ENCODE data around the gene TMEM176A. TPM values are rescaled to one million over a fixed set of nuclear protein-coding genes. Genes with fewer than 3 reads are reported as not detected.

The TMEM176A gene
- polyA plus RNA-seq, 1 donor: 14.3 TPM

DNA sequence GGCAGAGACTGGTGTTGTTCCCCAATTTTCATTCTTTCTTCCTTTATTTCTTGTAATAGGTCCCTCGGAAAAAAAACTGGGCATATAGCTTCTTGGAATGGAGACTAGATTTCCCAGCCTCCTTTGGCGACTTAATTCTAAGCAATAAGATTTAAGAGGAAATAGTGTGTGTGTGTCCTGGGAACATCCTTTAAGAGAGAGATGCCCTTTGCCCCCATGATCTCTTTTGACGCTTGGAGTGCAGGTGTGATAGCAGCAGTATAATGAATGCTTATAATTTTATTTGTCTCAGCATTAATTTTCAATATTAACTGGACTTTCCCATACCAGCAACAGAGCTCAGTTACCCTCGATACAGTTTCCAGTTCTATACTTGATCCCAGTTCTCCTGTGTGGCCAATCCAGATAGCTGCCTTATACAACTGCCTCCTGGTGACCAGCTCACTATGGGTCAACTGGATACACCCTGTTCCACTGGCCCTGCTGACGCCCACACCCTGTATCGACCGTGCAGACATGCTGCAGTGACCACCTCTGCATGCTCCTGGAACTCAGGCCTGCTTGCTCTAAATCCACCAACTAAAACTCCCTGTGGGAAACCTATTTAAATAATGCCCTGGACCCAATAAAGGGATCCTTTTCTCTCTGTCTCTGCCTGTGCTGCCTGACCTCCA, 13.9 kb downstream of the TMEM176A start:
- no peak for DNase-seq (ENCODE audit: low read depth)

DNA sequence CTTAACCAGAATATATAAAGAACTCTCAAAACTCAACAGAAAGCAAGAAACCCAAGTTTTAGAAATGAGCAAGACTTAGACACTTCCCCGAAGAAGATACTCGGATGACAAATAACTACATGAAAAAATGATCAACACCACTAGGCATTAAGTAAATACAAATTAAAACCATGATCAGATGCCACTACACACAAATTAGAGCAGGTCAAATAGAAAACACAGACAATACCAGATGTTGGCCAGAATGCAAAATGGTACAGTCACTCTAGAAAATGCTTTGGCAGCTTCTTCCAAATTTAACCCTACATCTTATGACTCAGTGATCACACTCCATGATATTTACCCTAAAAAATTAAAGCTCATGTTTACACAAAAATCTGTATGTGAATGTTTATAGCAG, 18.4 kb downstream of the TMEM176A start:
- no peak for DNase-seq (ENCODE audit: low read depth)

DNA sequence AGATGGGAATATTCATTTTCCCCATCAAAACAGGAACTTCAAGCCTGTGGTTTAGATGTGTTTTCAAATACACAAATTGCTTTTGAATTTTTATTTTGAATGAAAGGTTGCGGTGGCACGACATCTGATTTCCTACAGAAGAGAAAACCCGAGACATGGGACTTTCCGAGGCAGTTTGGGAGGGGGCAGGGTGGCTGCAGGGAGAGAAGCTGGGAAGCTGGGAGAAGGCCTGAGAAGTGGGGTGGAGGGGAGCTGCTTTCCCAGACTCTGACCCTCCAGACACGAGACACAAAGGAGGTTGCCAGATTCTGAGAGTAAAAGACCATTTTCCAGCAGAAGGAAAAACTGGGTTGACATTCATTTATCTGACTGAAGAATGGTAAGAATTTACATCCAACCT, 19.6 kb downstream of the TMEM176A start:
- no peak for DNase-seq (ENCODE audit: low read depth)

DNA sequence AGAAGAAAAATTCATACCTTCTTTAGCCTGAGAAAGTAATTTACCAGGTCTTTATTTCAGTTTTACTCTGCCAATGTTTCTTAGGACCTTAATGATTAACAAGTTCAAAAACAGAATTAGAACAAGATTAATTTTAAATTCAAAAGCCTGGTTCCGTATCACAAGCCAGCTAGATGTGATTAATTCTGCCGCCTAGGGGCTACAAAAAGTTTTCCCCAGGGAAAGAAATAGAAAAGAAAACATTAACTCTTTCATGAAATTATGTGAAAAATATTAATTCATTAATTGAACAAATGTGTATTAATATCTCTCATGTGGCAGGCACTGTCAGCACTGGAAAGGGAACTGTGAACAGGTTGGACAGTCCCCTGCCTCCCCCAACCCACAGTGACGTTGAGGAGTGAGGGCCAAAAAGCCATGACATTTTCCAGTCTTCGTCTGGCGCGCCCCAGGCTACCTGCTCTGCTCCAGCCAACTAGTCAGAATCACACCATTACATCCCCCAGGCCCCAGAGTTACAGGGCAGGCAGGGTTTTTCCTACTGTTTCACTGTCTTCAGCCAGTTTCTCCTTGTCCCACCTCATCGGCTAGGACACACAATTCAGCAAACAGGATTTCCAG, 20.1 kb downstream of the TMEM176A start:
- DNase-seq (ENCODE audit: low read depth): no peak

DNA sequence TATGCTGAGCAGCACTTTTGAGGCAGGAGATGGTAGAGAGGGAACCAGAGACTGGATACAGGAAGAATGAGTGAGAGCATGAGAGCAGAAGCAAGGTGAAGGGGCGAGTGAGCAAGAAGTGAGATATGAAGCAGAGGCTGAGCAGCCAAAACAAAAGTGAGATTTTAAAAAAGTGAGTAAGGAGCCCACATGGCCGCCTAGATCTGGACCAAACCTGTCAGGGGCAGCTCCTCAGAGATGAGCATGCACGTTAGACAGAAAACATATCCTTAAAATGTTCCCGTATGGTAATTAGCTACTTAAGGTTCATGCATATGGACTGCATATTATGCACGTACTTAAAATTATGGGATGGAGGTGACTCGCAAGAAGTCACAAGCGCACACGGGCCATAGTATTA, 22.5 kb downstream of the TMEM176A start:
- DNase-seq (ENCODE audit: low read depth): no peak

DNA sequence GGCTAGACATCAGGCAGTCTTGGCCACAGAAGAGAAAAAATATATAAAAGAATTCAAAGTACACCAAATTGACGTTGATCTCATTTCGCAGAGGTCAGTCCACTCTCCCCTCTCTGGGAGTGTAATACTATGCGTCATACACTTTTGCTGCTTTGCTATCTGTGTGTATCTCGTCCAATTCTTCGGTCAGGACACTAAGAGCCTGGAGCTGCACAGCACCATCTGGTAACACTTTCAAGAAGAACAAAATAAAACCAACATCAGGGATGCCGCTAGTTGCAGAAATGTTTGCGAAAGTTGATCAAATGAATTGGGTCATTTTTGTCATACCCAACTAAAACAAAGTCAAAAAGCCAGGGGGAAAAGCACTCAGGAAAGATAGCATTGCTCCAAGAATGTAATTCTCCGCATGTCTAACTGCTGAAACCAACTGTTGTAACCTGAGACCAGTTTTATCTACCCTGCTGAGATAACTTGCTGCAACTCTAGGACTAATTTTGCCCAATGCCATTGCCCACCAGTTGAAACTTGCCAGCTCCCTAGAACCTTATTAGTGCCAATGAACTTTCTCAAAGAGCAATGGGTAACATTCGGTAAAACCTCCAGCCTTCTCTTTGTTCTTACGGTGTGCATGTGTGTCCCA, 23.0 kb downstream of the TMEM176A start:
- no peak for DNase-seq (ENCODE audit: low read depth)

DNA sequence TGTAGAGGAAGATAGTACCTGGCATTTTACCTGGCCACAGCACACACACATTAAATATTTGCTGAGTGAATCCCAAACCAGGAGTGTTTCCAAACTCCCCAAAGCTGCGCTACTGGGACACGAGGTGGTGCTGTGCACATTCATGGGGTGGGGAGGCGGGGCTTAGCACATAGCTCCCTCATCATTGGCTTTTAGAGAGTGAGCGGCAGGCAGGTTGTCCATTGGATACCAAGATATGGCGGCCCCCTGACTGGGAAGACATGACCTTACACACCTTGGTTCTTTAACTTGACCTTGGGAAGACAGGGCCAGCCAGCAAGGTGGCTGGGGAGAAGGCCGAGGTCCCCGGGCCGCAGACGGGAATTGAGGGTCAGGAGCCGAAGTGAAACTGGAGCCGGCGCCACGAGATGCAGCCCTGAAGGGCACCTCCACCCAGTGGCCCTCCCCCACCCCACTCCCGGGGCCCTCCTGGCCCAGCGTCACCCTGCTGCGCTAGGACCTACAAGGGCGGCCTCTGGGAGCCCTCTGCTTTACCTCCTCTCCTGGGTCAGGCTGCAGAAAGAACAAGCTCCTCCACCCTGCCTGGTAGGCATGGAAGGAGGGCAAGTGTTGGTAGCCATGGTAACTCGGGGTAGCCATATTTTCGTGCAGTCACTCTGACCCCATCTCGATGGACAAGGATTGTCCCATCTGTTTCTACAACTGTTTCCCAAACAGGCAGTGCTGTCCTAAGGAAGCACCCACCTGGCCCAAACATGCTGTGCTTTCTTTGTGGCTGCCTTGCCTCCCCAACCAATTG, 24.0 kb downstream of the TMEM176A start:
- no peak for DNase-seq (ENCODE audit: low read depth)

DNA sequence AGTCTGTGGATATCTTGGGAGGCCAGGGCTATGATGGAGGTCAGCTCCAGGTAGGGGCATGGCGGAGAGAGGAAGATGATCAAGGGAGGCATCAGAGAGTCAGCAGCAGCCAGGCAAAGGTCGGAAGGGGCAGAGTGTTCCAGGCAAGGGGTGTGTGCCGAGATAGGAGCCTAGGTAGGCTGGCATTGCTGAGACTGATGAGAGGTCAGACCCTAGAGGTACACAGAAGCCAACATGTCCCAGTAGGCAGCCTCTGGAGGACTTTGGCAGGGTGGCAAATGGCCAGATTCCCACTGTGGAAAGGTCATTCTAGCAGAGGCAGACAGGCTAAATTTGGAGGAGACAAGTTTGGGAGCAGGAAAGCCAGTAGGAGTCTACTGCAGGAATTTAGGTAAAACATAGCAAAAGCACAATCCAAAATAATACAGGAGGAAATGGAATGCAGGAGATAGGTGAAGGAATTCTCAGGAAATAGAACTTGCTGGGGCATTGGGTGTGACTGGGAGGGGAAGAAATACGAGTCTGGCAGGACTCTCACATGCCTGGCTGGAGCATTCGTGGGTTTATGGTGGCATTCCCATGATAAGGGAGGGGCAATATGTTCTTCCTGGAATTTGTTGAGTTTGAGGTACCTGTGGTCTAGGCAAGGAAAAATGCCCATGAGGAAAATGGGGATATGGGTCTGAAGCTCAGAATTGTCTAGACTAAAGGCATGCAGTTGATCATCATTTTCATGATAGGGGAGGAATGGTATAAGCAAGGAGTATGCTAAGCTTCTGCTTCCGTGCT, 25.7 kb downstream of the TMEM176A start:
- DNase-seq (ENCODE audit: low read depth): no peak

DNA sequence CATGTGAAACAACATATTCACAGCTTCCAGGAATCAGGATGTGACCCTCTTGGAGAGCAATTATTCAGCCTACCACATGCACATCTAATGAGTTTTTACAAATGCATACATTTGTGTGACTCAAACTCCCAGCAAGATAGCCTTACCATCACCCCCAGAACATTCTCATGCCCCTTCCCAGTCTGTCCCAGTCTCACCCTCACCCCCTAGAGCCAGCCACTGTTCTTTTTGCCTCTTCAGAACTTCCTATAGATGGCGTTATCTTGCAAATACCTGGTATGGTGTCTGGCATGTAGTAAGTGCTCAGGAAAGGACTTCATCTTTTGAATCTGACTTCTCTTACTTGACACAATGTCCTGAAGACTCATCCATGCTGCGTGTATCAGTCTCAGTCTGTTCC, 27.8 kb downstream of the TMEM176A start:
- DNase-seq (ENCODE audit: low read depth): no peak

DNA sequence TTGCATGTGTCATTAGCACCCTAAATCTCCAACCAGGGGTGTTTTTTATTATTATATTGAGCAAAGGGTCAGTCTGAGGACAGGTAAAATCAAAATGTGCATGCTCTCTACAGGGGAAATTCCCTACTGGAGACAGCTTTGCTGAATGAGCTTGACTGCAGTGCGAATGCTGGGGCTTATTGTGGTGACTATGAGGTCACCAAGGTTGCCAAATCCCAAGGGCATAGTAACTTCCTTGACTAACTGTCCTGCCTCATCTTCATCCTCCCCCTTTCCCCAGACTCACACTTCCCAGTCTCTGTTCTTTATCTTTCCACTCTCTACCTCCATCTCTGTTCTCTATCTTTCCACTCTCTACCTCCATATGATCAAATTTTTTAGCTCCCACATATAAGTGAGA, 28.9 kb downstream of the TMEM176A start:
- no peak for DNase-seq (ENCODE audit: low read depth)

DNA sequence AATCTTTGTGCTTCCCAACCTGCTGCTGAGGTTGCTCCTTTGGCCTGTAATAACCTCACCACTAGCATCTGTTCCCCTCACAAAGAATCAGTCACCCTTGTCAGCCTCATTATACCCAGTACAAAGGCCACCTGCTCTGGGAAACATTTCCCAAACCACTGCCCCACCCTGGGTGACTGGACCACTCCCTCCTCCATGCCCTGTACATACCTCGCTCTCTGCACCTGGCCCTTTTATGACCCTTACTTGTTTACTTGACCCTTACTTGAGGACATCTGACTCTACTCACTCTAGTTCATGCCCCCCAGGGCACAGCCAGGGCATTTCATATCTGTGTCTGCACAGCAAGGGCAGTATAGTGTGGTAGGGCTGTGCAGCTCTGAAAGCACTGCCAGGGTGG, 30.4 kb downstream of the TMEM176A start:
- DNase-seq (ENCODE audit: low read depth): no peak

DNA sequence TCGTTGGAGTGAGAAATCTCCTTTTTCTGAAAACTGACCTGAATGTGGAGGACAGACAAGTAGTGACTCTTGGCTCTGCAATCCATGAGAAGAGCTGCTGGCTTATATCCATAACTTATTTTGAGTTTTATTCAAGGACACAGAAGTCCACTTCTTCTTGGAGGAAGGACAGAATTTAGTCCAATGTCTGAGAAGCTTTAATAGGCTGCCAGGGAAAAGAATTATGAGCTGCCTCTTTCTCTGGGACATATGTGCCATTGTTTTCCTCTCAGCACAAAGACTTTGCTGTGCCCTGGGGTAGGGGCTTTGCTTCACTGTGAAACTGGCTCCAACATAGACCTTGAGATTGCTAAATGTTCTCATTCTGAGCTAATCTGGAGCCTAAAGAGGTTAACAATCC, 31.3 kb downstream of the TMEM176A start:
- no peak for DNase-seq (ENCODE audit: low read depth)

DNA sequence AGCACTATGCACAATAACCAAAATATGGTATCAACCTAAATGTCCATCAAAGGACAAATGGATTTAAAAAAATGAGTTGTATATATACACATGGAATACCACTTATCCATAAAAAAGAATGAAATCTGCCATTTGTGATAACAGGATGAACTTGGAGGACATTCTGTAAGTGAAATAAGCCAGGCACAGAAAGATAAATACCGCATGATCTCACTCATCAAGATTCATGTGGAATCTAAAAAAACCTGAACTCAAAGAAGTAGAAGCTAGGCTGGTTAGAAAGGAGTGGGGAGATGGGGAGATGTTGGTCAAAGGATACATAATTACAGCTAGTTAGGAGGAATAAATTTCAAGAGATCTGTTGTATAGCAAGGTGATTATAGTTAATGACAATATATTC, 34.5 kb downstream of the TMEM176A start:
- DNase-seq (ENCODE audit: low read depth): no peak

DNA sequence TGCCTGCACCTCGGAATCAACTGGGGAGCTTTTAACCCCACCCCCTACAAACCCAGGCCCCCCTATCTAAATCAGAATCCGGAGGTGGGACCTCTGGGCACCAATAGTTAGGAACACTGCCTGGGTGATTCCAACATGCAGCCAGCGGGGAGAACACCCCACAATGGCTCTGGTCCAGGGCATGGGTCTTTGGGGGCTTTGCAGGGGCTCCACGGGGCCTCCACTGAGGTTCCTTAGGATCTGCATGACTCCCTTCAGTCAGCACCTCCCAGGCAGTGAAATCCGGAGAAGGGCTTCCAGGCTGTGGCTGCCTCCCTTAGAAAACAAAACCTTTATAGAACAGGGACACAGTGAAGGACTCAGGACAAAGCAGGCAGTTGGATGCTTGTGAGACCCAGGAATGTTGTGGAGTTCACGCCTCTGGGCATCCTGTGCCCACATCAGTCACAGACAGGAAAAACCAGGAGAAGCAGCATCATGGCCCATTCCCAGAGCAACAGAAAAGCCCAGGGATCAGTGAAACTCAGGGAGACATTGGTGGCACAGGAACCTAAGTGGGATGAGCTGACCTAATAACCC, 35.2 kb downstream of the TMEM176A start:
- DNase-seq (ENCODE audit: low read depth): no peak

DNA sequence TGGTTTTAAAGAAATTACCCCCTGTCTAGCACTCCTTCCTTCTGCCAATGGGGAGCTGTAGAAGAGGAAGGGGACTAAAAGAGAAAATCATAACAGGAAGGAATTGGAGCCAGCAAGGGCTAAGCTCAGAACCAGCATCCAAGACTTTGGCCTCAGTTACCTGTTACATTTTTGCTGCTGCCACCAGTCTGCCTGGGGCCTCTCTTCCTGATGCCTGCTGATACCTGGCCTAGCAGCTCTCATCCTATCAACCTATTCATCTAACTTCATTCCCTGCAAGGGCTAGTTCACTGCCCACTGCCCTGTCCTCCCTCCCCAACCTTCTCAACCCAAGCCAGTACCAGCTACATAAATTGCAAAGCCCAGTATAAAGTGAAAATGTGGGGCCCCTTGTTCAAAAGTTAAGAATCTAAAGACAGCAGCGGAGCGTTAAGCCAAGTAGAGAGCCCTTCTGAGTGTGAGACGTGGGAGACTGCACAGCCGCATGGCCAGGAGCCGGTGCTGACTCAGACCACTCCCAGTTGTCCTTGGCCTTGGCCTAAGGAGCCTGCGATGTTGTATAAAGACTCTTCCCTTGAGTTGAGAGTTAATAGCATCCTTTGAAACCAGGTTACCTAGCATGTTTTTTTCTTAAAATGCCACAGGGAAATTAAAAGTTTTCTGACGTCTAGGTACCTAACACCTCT, 38.5 kb downstream of the TMEM176A start:
- no peak for DNase-seq (ENCODE audit: low read depth)

DNA sequence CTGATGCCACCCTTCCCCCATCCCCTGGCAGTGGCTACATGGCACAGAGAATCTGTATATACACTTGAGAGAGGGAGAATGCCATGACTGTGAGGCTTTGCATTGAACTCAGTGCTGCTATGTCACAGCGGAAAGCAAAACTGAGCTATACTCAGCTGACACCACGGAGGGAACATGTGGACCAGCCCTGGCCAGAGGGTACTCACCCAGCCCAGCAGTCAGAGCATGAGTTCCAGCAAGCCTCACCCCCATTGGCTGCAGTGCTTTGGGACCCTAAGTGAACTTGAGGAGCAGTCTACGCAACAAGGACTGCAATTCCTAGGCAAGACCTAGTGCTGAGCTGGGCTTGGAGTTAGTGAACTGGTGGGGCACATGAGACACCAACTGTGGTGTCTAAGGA, 41.4 kb downstream of the TMEM176A start:
- DNase-seq (ENCODE audit: low read depth): no peak

DNA sequence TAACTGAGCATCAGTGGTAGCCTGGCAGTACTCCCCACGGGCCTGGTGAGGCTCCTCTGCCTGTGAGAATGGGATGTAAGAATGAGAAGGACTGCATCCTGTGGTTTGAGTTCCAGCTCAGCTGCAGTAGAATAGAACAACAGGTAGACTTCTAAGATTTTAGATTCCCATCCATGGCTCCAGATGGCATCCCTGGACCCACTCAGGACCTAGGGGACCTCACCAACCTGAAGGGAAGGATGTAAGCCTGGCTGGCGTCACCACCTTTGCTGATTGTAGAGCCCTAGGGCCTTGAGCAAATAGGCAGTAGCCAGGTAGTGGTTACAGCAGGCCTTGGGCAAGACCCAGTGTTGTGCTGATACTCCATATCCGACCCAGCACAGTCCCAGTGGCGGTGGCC, 42.1 kb downstream of the TMEM176A start:
- no peak for DNase-seq (ENCODE audit: low read depth)

DNA sequence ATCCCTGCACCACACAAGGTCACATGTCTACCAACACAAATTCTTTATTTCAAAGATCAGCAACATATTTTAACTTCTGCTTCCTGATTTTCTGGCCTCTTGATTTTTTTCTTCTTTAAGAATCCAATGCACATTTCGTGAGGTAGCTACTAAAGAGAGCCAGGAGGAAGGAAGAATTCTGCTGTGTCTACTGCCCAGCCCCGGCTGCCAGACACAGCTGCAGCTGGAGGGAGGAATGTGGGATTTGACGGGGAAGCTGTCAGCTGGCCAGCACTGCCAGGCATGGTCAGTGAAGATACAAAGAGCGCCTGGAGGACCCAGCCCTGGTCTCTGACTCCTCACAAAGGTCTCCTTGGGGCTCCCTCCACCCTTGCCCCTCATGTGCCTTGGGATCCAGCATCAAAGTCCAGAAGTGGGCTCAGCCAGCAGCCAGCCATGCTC, 44.9 kb downstream of the TMEM176A start:
- DNase-seq (ENCODE audit: low read depth): no peak

DNA sequence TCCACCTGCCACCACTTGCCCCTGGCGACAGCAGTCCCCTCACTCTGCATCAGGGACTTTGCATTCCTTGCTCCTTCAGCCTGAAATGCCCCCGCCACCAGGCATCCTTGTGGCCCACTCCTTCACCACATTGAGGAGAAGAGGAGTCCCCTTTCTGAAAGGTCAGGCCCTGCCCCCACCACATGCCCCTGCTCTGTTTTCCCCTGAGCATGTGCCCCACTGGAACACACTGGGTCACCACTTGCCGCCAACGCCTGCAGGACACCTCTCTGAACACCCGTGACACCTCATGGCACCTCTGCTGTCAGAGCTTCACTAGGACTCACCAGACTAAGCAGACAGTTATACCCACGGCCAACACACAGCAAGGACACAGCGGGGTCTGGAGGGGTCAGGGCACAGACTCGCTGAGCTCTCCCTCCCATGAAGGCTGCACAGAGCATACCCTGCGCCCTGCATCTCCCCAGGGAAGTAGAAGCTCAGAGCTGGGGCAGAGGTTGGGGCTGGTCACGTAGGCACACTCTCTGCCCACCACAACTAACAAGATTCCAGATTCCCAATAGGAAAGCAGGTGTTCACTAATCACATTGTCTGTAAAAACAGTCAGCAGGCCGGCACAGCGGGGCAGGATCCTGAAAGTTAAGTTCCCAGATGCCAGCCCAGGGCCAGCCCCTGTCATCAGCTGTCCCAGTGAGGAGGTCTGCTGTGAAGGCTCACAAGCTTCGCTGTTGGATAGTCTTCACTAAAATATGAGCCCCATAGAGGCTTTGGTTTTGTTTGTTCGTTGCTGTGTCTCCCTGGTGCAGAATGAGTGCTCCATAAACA, 45.9 kb downstream of the TMEM176A start:
- DNase-seq (ENCODE audit: low read depth): no peak

DNA sequence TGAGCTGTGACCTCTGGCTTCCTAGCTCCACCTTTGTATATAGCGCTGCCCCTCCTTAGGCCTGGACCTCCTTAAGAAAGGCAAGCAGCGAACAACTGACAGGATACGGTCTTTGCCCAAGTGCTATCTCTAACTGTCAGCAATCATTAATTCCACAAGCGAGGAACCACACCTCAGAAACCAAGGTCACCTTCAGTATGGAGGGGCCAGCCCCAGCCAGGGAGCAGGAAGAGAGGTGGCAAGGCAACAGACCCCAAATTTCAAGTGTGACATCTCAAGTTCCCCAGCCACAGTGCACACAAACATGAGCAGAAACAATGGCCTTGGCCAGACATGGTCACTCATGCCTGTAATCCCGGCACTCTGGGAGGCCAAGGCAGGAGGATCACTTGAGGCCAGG, 47.0 kb downstream of the TMEM176A start:
- DNase-seq (ENCODE audit: low read depth): no peak
